Tibial artery (tissue), 4 donors: Measurements from ENCODE around the gene CERT1.

Source experiments
- DNase-seq, 2 donors: peaks; one replicate each; pipeline ENCODE4 v3.0.0-alpha.2; 2019
- H3K27ac ChIP-seq, 2 donors: fragments of 200-600 bp; sonication (generic) in 1 of 2; 1 replicate in 1 of 2; 2 replicates in 1 of 2; pipeline ENCODE4 v1.5.1; 2018 to 2019; ENCODE audit warnings: mild to moderate bottlenecking in 1 of 2
- H3K27me3 ChIP-seq, 2 donors: fragments of 200-600 bp; sonication (generic) in 1 of 2; one replicate each; pipeline versions ENCODE4 v1.5.1 to v1.6.0; 2016 to 2019
- H3K36me3 ChIP-seq, 3 donors: fragments of 200-600 bp; sonication (generic) in 2 of 3; one replicate each; pipeline ENCODE4 v1.5.1; 2016 to 2019; ENCODE audit warnings: mild to moderate bottlenecking in 2 of 3
- H3K4me1 ChIP-seq, 4 donors: fragments of 200-600 bp; sonication (generic) in 2 of 4; 1 replicate in 3 of 4; 2 replicates in 1 of 4; pipeline ENCODE4 v1.5.1; 2016 to 2019
- H3K4me3 ChIP-seq, 2 donors: fragments of 200-600 bp; sonication (generic) in 1 of 2; 1 replicate in 1 of 2; 2 replicates in 1 of 2; pipeline ENCODE4 v1.5.1; 2018 to 2019; ENCODE audit warnings: mild to moderate bottlenecking in 2 of 2
- H3K9me3 ChIP-seq, 3 donors: fragments of 200-600 bp; sonication (generic) in 1 of 3; one replicate each; pipeline ENCODE4 v1.5.1; 2016 to 2019
- CTCF ChIP-seq, 2 experiments: fragments of 200-600 bp in 1 of 2; fragments of 450-650 bp in 1 of 2; IDR thresholded peaks; one replicate each; pipeline ENCODE4 v1.5.1; 2017 to 2019; ENCODE audit warnings: antibody characterized with exemption in 2 of 2, mild to moderate bottlenecking in 1 of 2, moderate library complexity in 1 of 2
- intact Hi-C: fragments of 100-400 bp; cut with DNase I; formaldehyde crosslinking; loops from one replicate; pipeline ENCODE4 v1.15.0; 2023; ENCODE audit warnings: low total_unique reads

CERT1 gene

GRCh38 chr5:75552764-75553163 is 41.3 kb upstream of the CERT1 start:
- TF ChIP-seq CTCF (IDR thresholded peaks at IDR 0.05): no peak
- no peak for DNase-seq
- intact Hi-C loops: no loop called here
- H3K9me3 ChIP-seq: no peaks in the 10 kb centered on the region
- no peak overlapping the region for H3K27ac ChIP-seq
- peaks cover 0 to 2% (median 0%) of the 10 kb centered on the region in 4 donors for H3K4me1 ChIP-seq
- H3K4me3 ChIP-seq: no peak overlapping the region
- peaks cover 26 to 40% (median 40%) of the 10 kb centered on the region in 3 donors for H3K36me3 ChIP-seq
- H3K27me3 ChIP-seq: no peaks in the 10 kb centered on the region

- Histone ChIP-seq H3K27ac (no peak overlapping the region), H3K4me3 (no peak overlapping the region), H3K27me3 (no peaks in the 10 kb centered on the region), H3K36me3 (peaks cover 26 to 29% (median 28%) of the 10 kb centered on the region in 3 donors), H3K4me1 (no peaks in the 10 kb centered on the region), H3K9me3 (no peaks in the 10 kb centered on the region)
- no peak for TF ChIP-seq CTCF (IDR thresholded peaks at IDR 0.05)
- no peak for DNase-seq
- intact Hi-C loops: no loop called here
Observed at GRCh38 chr5:75551471-75551870, 40.0 kb upstream of the CERT1 start.

- no peak for TF ChIP-seq CTCF (IDR thresholded peaks at IDR 0.05)
- H3K4me1 ChIP-seq: no peaks in the 10 kb centered on the region
- H3K9me3 ChIP-seq: no peaks in the 10 kb centered on the region
- intact Hi-C loops: no loop called here
- DNase-seq: no peak
- H3K27ac ChIP-seq: no peak overlapping the region
- no peak overlapping the region for H3K4me3 ChIP-seq
- H3K36me3 ChIP-seq: peaks cover 24 to 29% (median 28%) of the 10 kb centered on the region in 3 donors
- no peaks in the 10 kb centered on the region for H3K27me3 ChIP-seq
Observed at GRCh38 chr5:75550597-75550996, 39.2 kb upstream of the CERT1 start.

GRCh38 chr5:75547812-75548211 is 36.4 kb upstream of the CERT1 start:
- Histone ChIP-seq H3K4me1 (no peaks in the 10 kb centered on the region), H3K27ac (no peak overlapping the region), H3K4me3 (no peak overlapping the region), H3K27me3 (no peaks in the 10 kb centered on the region), H3K9me3 (no peaks in the 10 kb centered on the region), H3K36me3 (peaks cover 8 to 14% (median 8%) of the 10 kb centered on the region in 3 donors)
- intact Hi-C loops: no loop called here
- TF ChIP-seq CTCF (IDR thresholded peaks at IDR 0.05): no peak
- DNase-seq: no peak

GRCh38 chr5:75546830-75547229 is 35.4 kb upstream of the CERT1 start:
- H3K36me3 ChIP-seq: peaks cover 0 to 8% (median 6%) of the 10 kb centered on the region in 3 donors
- H3K27me3 ChIP-seq: no peaks in the 10 kb centered on the region
- no peaks in the 10 kb centered on the region for H3K9me3 ChIP-seq
- no peak overlapping the region for H3K4me3 ChIP-seq
- intact Hi-C loops: no loop called here
- no peaks in the 10 kb centered on the region for H3K4me1 ChIP-seq
- TF ChIP-seq CTCF (IDR thresholded peaks at IDR 0.05): no peak
- no peak overlapping the region for H3K27ac ChIP-seq
- no peak for DNase-seq

GRCh38 chr5:75545131-75545530 is 33.7 kb upstream of the CERT1 start:
- Histone ChIP-seq H3K27ac (no peak overlapping the region), H3K4me3 (no peak overlapping the region), H3K4me1 (no peaks in the 10 kb centered on the region), H3K9me3 (no peaks in the 10 kb centered on the region), H3K36me3 (peaks cover 0 to 8% (median 6%) of the 10 kb centered on the region in 3 donors), H3K27me3 (no peaks in the 10 kb centered on the region)
- no peak for DNase-seq
- no peak for TF ChIP-seq CTCF (IDR thresholded peaks at IDR 0.05)
- intact Hi-C loops: no loop called here
